Measurements from ENCODE around the gene ALDH4A1. TPM values are rescaled to one million over a fixed set of nuclear protein-coding genes. Genes with fewer than 3 reads are reported as not detected.
A peak's percentile ranks its signal among the peaks of the same experiment; 100 is the strongest.

The ALDH4A1 gene
- total RNA-seq, 2 experiments from 2014 or later: 0.61 to 0.71 TPM

GRCh38 chr1:18830596-18830995, 71.8 kb downstream of the ALDH4A1 start:
- intact Hi-C loops (cut with DNase I, micrococcal nuclease): no loop called here
- H3K4me1 ChIP-seq (ENCODE audit: insufficient read depth, low read length): no peaks in the 10 kb centered on the region
- peaks cover 2 to 5% of the 10 kb centered on the region in 2 experiments for H3K27me3 ChIP-seq (ENCODE audit: control insufficient read depth in 1 of 2, insufficient read depth in 2 of 2, low read length in 2 of 2)
- DNase-seq: no peak
- Mint-ChIP-seq H3K27me3 (peaks cover 20% of the 10 kb centered on the region), H3K27ac (no peak overlapping the region), H3K4me1 (ENCODE audit: low read depth) (no peaks in the 10 kb centered on the region), H3K36me3 (ENCODE audit: low read depth) (no peaks in the 10 kb centered on the region), H3K4me3 (no peak overlapping the region), H3K9me3 (peaks cover 4% of the 10 kb centered on the region)
- H3K36me3 ChIP-seq (ENCODE audit: insufficient read depth, low read length): no peaks in the 10 kb centered on the region
- no peak overlapping the region for H3K4me3 ChIP-seq (ENCODE audit: low read length)
- no peak for ATAC-seq (ENCODE audit: poor library complexity)
- no peak for TF ChIP-seq CTCF (IDR thresholded peaks at IDR 0.05)
- H3K27ac ChIP-seq (ENCODE audit: low read depth in 1 of 2, low read length in 2 of 2): no peak overlapping the region
- peaks cover 0 to 33% of the 10 kb centered on the region in 2 experiments for H3K9me3 ChIP-seq (ENCODE audit: control insufficient read depth in 1 of 2, insufficient read depth in 1 of 2, low read length in 2 of 2)
- POLR2A ChIA-PET: interaction anchor here (0.6 kb wide), 1 partner anchor 33 kb away, joined by 3 read pairs; no protein-coding TSS in a partner anchor
- CTCF ChIA-PET: no interaction called here

- ATAC-seq (ENCODE audit: poor library complexity): no peak
- intact Hi-C loops (cut with DNase I, micrococcal nuclease): no loop called here
- no peak for DNase-seq
- TF ChIP-seq CTCF (IDR thresholded peaks at IDR 0.05): no peak
- H3K36me3 Mint-ChIP-seq (ENCODE audit: low read depth): no peaks in the 10 kb centered on the region
- CTCF ChIA-PET: no interaction called here
- H3K27me3 ChIP-seq (ENCODE audit: control insufficient read depth in 1 of 2, insufficient read depth in 2 of 2, low read length in 2 of 2): peaks cover 0 to 2% of the 10 kb centered on the region in 2 experiments
- H3K9me3 Mint-ChIP-seq: peaks cover 4% of the 10 kb centered on the region
- H3K27ac ChIP-seq (ENCODE audit: low read depth in 1 of 2, low read length in 2 of 2): no peak overlapping the region
- H3K27me3 Mint-ChIP-seq: peaks cover 17% of the 10 kb centered on the region
- POLR2A ChIA-PET: no interaction called here
- H3K4me3 Mint-ChIP-seq: no peak overlapping the region
- no peaks in the 10 kb centered on the region for H3K36me3 ChIP-seq (ENCODE audit: insufficient read depth, low read length)
- H3K4me3 ChIP-seq (ENCODE audit: low read length): no peak overlapping the region
- no peaks in the 10 kb centered on the region for H3K4me1 Mint-ChIP-seq (ENCODE audit: low read depth)
- no peaks in the 10 kb centered on the region for H3K4me1 ChIP-seq (ENCODE audit: insufficient read depth, low read length)
- H3K9me3 ChIP-seq (ENCODE audit: control insufficient read depth in 1 of 2, insufficient read depth in 1 of 2, low read length in 2 of 2): peaks cover 0 to 33% of the 10 kb centered on the region in 2 experiments
- H3K27ac Mint-ChIP-seq: no peak overlapping the region
Measured at GRCh38 chr1:18829671-18830070, 72.7 kb downstream of the ALDH4A1 start.

- ChIA-PET CTCF (interaction anchor here (0.6 kb wide), 1 partner anchor 237 kb away, joined by 3 read pairs; no protein-coding TSS in a partner anchor), POLR2A (no interaction called here)
- no peaks in the 10 kb centered on the region for H3K36me3 ChIP-seq (ENCODE audit: insufficient read depth, low read length)
- H3K27me3 Mint-ChIP-seq: peaks cover 22% of the 10 kb centered on the region
- H3K9me3 ChIP-seq (ENCODE audit: control insufficient read depth in 1 of 2, insufficient read depth in 1 of 2, low read length in 2 of 2): peaks cover 0 to 33% of the 10 kb centered on the region in 2 experiments
- ATAC-seq (ENCODE audit: poor library complexity) (no peak), DNase-seq (peak in 1 of 14 experiments; percentile 38)
- intact Hi-C loops (cut with DNase I, micrococcal nuclease): no loop called here
- peaks cover 2 to 3% of the 10 kb centered on the region in 2 experiments for H3K27me3 ChIP-seq (ENCODE audit: control insufficient read depth in 1 of 2, insufficient read depth in 2 of 2, low read length in 2 of 2)
- no peak overlapping the region for H3K4me3 Mint-ChIP-seq
- no peaks in the 10 kb centered on the region for H3K36me3 Mint-ChIP-seq (ENCODE audit: low read depth)
- H3K4me1 Mint-ChIP-seq (ENCODE audit: low read depth): no peaks in the 10 kb centered on the region
- no peak overlapping the region for H3K27ac Mint-ChIP-seq
- H3K4me1 ChIP-seq (ENCODE audit: insufficient read depth, low read length): no peaks in the 10 kb centered on the region
- no peak for TF ChIP-seq CTCF (IDR thresholded peaks at IDR 0.05)
- peaks cover 4% of the 10 kb centered on the region for H3K9me3 Mint-ChIP-seq
- no peak overlapping the region for H3K27ac ChIP-seq (ENCODE audit: low read depth in 1 of 2, low read length in 2 of 2)
- no peak overlapping the region for H3K4me3 ChIP-seq (ENCODE audit: low read length)
Measured at GRCh38 chr1:18828224-18828623, 74.1 kb downstream of the ALDH4A1 start.

Measured in CD4-positive, alpha-beta T cell (primary cell).